Breast epithelium (tissue), 3 donors: ENCODE measurements around the gene PC.

Source experiments
- POLR2AphosphoS5 ChIP-seq, 3 donors: sonication (generic); formaldehyde crosslinking; IDR thresholded peaks; one replicate each; pipeline ENCODE4 v1.6.1; 2017; ENCODE audit warnings: antibody characterized with exemption in 3 of 3
- TF ChIP-seq, protein P1 (sequence below), 3 donors: fragments of 450-650 bp; IDR thresholded peaks; one replicate each; pipeline ENCODE4 v1.5.1; 2016 to 2017; ENCODE audit warnings: antibody characterized with exemption in 3 of 3, mild to moderate bottlenecking in 3 of 3, moderate library complexity in 3 of 3

DNA sequence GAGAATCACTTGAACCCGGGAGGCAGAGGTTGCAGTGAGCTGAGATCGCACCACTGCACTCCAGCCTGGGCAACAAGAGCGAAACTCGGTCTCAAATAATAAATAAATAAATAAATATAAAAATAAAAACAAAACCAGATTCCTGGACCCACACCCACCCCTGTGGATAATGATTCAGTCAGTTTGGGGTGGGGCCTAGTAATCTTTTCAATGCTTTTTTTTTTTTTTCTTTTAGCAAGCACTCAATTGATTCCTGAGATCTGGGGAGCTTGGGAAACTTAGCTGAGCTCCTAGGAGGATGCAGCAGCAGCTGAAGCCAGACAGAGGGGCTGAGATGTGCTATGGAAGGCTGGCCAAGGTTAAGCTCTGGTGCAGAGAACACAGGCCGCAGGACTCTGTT lies 4.6 kb upstream of the PC start:
- TF ChIP-seq, protein P1, sequence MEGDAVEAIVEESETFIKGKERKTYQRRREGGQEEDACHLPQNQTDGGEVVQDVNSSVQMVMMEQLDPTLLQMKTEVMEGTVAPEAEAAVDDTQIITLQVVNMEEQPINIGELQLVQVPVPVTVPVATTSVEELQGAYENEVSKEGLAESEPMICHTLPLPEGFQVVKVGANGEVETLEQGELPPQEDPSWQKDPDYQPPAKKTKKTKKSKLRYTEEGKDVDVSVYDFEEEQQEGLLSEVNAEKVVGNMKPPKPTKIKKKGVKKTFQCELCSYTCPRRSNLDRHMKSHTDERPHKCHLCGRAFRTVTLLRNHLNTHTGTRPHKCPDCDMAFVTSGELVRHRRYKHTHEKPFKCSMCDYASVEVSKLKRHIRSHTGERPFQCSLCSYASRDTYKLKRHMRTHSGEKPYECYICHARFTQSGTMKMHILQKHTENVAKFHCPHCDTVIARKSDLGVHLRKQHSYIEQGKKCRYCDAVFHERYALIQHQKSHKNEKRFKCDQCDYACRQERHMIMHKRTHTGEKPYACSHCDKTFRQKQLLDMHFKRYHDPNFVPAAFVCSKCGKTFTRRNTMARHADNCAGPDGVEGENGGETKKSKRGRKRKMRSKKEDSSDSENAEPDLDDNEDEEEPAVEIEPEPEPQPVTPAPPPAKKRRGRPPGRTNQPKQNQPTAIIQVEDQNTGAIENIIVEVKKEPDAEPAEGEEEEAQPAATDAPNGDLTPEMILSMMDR (IDR thresholded peaks at IDR 0.05) = no peak
- no peak for TF ChIP-seq POLR2AphosphoS5 (IDR thresholded peaks at IDR 0.05)
